NCI-H345 treated with DMSO at 0.1 percent for 48 hours (cell line): ENCODE results near the gene ZNF174.

Experiments
- DNase-seq: peaks from one replicate; lab custom pipeline; 2025; ENCODE audit not compliant: unreplicated experiment; lab: John Stamatoyannopoulos, UW

ZNF174 gene

DNA sequence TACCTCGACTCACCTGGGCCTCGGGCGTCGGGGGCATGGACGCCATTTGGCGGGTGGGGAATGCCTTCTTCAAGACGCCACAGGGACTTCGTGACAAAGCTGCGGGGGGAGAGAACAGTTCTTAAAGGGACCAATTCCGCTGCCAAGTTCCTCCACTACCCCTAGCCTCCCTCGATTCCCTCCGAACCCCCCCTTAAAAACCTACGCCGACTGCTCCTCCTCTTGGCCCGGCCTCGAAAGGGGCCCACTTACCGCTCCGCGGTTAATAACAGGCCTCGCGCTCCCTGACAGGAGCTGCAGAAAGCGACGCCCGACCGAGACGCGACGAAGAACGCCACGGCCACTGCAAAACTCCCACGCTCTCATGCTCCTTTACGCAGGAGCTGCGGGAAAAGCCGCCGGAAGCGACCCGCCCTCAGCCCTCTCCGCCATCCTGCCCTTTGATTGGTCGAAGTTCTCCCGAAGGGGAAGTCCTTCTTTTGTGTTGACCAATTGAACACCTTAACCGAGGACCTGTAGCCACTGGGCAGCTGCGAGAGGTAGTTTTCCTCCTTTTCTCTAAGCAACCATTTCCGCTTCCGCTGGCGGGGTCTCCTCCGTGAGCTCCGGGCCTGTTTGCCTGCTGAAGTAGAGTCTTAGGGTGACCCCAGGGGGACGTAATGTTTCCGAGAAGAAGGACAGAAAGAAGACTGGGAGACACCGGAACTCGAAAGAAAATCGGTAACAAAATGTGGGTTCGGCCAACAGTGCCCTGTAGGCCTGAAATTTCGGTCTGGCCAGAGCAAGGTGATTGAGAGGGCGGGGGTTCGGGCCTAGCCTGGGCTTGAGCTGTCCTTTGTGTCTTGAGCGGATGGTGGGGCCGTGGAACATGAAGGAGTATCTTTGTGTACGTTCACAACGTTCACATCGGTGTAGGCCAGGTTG is 42.4 kb downstream of the ZNF174 start, which contains the start of the genes NAA60 and ZNF597:
Gene NAA60 (plus strand): TSS at position 573 of the 924 bp plus-strand sequence. CDS start 32,548 bp downstream, outside the sequence.
Gene ZNF597 (minus strand): TSS at position 397 of the 924 bp plus-strand sequence. CDS start 351 bp downstream, at position 46.
- peak; percentile 46 for DNase-seq

DNA sequence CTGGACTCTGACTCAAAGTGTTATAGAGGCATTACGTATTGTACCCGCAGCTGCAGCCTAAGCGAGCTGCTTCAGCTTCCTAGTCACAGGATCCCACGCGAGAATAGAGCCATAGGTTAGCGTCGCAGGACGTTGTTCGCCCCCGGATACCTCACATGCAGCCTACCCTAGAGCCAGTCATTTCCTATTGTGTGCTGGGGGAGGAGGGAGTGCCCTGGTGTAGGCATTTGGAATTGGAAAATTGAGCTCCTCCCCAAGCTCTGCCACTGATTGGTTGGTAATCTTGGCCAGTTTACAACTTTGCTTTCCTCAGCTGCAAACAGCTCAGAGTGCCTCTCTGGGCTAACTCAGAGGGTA is 43.0 kb downstream of the ZNF174 start:
- no peak for DNase-seq

DNA sequence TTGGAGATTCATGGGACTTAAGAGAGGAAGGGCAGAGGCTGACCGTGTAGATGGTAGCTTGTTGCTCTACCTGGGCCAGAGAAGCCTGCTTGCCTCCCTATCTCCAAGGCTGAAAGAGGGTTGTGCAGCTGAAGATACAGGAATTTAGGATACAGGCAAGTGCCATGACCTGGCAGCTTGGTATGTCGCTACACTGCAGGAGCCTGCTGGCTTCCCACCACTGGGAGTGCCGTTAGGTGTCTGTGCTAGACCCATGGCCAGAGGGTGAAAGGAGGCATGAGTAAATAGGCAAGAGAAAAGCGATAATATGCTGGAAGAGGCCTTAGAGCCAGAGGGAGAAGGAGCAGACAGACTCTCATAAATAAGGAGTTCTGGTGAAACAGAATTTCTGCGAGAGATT is 53.1 kb downstream of the ZNF174 start:
- no peak for DNase-seq

DNA sequence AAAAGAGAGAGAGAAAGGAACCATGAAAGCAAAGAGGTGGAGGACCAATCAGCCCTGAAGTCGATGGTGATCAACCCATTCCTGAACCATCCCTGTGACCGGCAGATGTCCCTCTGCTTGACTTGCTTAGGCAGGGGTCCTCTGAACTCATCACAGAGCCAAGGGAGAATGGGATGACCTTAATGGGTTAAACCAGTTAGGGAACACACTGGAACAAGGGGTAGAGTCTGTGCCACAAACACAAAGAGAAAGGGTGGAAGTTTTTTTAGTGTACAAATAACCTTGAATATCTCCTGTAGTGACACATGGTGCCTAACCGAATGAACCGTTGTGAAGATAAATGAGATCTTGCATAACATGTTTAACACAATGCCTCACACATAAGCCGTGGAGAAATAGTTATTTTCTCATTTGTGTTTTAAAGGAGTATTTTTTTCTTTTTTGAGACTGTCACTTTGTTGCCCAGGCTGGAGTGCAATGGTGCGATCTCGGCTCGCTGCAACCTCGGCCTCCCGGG is 53.7 kb downstream of the ZNF174 start:
- no peak for DNase-seq

DNA sequence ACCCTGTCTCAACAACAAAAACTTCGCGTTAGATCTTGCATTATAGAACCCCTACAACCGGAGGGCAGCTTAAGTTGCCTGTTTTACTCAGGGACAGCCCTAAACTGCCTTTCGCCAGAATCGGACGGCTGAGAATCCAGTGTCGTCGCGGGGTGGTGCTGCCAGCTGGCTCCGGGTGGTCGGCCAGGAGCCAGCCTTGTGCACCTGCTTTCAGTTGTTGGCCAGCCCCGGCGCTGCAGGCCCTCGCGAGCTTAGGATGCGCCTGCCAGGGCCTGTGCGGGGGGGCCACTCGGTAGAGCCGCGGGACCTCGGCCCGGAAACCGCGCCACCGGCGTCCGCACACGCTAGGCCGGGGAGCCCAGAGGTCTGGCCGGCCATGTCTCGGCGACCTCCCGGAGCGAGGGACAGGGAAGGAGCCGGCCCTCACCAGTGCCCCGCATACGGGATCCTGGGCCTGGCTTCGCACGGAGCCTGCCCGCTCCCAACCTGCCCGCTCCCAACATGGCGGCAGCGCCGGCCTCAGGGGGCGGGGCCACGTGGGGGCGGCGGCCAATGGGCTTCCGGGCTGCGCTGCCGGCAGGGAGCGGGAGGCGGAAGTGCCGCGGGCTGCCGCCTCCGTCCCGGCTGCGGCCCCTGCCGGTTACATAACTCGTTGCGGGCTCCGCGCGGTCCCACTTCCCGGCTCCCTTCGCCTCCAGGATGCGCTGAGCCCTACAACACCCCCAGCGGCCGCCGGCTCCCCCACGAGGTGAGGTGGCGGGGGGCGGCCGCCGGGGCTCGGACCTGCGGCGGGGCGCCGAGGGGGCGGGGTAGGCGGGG is 56.6 kb downstream of the ZNF174 start:
- DNase-seq = peak; percentile 85

DNA sequence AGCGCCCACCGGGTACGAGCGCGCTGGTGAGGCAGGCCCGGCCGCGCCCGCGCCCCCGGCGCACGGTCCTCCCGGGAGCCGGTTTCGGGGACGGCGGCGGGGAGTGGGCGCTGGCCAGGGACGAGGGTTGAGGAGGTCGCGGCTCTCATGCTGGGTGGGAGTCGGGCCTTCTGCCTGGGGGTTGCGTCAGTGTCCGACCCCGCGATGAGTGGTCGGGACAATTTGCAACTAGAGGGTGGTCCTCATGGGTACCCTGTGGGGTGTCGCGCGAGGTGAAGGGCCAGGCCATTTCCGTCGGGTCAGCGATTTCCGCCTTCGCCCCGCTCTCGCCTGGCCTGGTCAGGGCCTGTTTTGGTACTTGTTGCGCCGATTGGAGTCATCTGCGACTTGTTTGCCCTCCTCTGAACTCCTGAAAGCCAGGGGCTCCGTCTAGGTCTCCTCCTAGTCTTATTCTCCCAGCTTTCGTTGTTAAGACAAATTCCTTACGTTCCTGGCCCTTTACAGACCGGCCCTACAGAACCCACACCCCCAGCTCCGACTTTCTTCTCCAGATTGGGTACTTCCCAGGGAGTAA is 57.4 kb downstream of the ZNF174 start:
- no peak for DNase-seq

DNA sequence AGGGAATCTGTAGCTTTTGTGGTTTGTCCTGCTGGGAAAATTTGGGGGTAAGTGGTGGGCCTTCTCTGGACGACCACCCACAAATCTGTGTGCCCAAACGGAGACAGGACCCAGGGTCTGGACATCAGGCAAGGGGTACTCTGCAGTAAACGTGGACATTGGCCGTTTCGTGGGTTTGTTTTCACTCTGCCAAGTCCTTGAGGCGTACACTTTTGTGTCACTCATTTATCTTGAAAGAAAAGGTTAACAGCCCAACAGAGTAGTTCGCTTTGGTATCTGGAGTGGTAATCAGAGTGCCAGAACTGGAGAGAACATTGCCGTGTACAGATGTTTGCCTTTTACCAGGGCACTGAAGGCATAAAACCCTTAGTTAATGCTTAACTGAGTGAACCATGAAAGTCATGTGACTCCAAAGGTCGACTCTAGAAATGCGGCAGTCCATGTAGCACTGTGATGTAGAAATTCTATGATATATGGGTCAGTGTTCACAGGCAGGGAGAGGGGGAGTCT is 57.9 kb downstream of the ZNF174 start:
- DNase-seq = no peak
